Measurements from ENCODE around the gene XRCC1. TPM values are rescaled to one million over a fixed set of nuclear protein-coding genes. Genes with fewer than 3 reads are reported as not detected.

XRCC1 gene
- total RNA-seq, 1 experiment from 2014 or later, result 38.0 TPM

- H3K14ac ChIP-seq (ENCODE audit: insufficient read depth, low read length), result no peak overlapping the region
- no CpG with 5 or more reads among the region's 9 CpGs for WGBS (ENCODE audit: extremely low coverage, insufficient read length, low lambda C conversion rate)
- no peak overlapping the region for H3K9ac ChIP-seq (ENCODE audit: extremely low read depth, insufficient read length, low read length)
- no peak overlapping the region for H4K8ac ChIP-seq (replicated peaks; ENCODE audit: insufficient read length, low read depth, low read length)
- H3K79me1 ChIP-seq (ENCODE audit: insufficient read depth, low read depth, low read length, poor library complexity, severe bottlenecking), result no peaks in the 10 kb centered on the region
- Mint-ChIP-seq H3K4me3 (no peak overlapping the region), H3K4me1 (no peaks in the 10 kb centered on the region; a peak in 1 of 4 replicates), H3K27me3 (ENCODE audit: low read depth) (no peaks in the 10 kb centered on the region), H3K27ac (no peak overlapping the region), H3K9me3 (peaks cover 0 to 5% of the 10 kb centered on the region in 2 experiments; a peak in 3 of 5 replicates), H3K36me3 (ENCODE audit: insufficient read depth in 1 of 3, low read depth in 3 of 3) (peaks cover 24 to 32% (median 24%) of the 10 kb centered on the region in 3 experiments)
- H3K23ac ChIP-seq (ENCODE audit: insufficient read length, low read depth, low read length), result no peak overlapping the region
- no peaks in the 10 kb centered on the region for H4K20me1 ChIP-seq (ENCODE audit: control insufficient read depth, insufficient read depth, insufficient read length)
- no peak for TF ChIP-seq CTCF (conservative IDR thresholded peaks at IDR 0.05)
- H3T11ph ChIP-seq (ENCODE audit: low read length), result no peak overlapping the region
- H4K91ac ChIP-seq (ENCODE audit: insufficient read length, low read depth, low read length), result no peak overlapping the region
- H3K4me1 ChIP-seq (ENCODE audit: insufficient read depth, low read length), result no peaks in the 10 kb centered on the region
- H2AK5ac ChIP-seq (ENCODE audit: insufficient read length, low read length), result no peak overlapping the region
- no peak overlapping the region for H3K27ac ChIP-seq (ENCODE audit: insufficient read length, low read depth, low read length)
- H2BK15ac ChIP-seq (ENCODE audit: low read depth, low read length), result no peak overlapping the region
- no peaks in the 10 kb centered on the region for H3K79me2 ChIP-seq (ENCODE audit: insufficient read depth, low read length)
- H3K23me2 ChIP-seq (ENCODE audit: insufficient read length, low read depth, low read length, poor library complexity, severe bottlenecking), result no peaks in the 10 kb centered on the region
- no peaks in the 10 kb centered on the region for H3K9me3 ChIP-seq (ENCODE audit: control insufficient read depth, low read depth, low read length)
- no peak overlapping the region for H3K4me2 ChIP-seq (ENCODE audit: insufficient read depth, insufficient read length, low read length)
- no peak overlapping the region for H4K5ac ChIP-seq (ENCODE audit: insufficient read length, low read depth, low read length)
- H3K18ac ChIP-seq (ENCODE audit: insufficient read length, low read depth, low read length), result no peak overlapping the region
- H3K56ac ChIP-seq (ENCODE audit: insufficient read length, low read depth, low read length), result no peak overlapping the region
- H2BK120ac ChIP-seq (ENCODE audit: low read depth, low read length, poor library complexity, severe bottlenecking), result no peak overlapping the region
- no peak overlapping the region for H2BK20ac ChIP-seq (ENCODE audit: low read depth, low read length, poor library complexity, severe bottlenecking)
- H3K27me3 ChIP-seq (ENCODE audit: insufficient read depth, low read length), result no peaks in the 10 kb centered on the region
- H2BK12ac ChIP-seq (ENCODE audit: insufficient read length, low read depth, low read length), result no peak overlapping the region
- no peak overlapping the region for H2BK5ac ChIP-seq (ENCODE audit: insufficient read length, low read length)
- no peak overlapping the region for H3K4ac ChIP-seq (ENCODE audit: low read depth, low read length)
- DNase-seq, result no peak
- no peak overlapping the region for H2AFZ ChIP-seq (ENCODE audit: low read length)
These were observed 64.6 kb downstream of the XRCC1 start for GRCh38 chr19:43510713-43511112.

Data from H9 (cell line).